Activated CD4-positive, alpha-beta T cell treated with anti-CD3 and anti-CD28 coated beads for 24 hours (primary cell): Measurements from ENCODE around the gene LCE6A.

Experiments used
- DNase-seq, 2 donors: peaks; one replicate each; pipeline ENCODE4 v3.0.0-alpha.2; 2020; ENCODE audit warnings: low read depth in 2 of 2

The LCE6A gene

GRCh38 chr1:152873495-152873894, 30.8 kb downstream of the LCE6A start:
- no peak for DNase-seq

- DNase-seq, result no peak
These were observed 34.2 kb downstream of the LCE6A start for GRCh38 chr1:152876827-152877226.

DNA sequence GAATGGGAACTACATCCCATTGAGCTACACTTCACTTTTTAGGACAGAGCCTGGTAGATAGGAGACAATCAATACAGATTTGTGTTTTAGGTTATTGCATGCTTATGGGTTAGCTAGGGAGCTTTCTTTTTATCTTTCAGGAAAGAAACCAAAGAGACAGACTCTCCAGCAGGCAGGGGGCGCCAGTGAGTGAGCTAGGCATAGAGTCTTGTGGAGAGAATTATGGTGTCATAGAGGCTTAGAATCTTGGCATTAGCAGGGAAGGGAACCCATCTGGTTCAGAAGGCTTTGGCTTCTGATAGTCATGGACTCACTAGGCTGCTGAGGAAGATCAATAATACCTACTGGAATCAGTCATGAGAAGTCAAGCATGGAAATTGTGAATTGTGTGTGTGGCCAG, 35.4 kb downstream of the LCE6A start, which contains the start of gene SMCP:
Gene SMCP (plus strand): TSS at position 281 of the 400 bp plus-strand sequence. CDS start 6,101 bp downstream, outside the sequence.
- peak in 1 of 2 donors; percentile 14 for DNase-seq

- no peak for DNase-seq
These were observed 37.0 kb downstream of the LCE6A start for GRCh38 chr1:152879559-152880198.

DNA sequence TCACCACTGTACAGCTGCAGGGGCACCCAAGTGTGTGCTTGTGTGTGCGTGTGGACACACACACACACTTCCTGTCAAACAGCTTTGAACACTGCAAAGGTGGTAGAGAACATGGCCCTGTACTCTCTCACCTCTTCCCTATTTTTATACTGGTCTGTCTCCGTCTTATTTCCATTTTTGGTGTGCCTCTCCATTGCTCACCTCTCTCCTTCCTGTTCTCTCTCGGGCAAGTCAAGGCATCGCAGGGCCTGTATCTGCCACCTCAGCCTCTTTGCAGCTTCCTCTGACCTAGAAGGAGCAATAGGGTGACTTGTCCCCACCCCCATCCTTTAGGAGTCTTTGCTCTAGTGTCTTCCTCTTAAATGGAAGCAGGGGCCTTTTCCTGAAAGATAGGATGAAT, 37.7 kb downstream of the LCE6A start:
- no peak for DNase-seq

GRCh38 chr1:152880907-152881306, 38.3 kb downstream of the LCE6A start:
- no peak for DNase-seq

DNA sequence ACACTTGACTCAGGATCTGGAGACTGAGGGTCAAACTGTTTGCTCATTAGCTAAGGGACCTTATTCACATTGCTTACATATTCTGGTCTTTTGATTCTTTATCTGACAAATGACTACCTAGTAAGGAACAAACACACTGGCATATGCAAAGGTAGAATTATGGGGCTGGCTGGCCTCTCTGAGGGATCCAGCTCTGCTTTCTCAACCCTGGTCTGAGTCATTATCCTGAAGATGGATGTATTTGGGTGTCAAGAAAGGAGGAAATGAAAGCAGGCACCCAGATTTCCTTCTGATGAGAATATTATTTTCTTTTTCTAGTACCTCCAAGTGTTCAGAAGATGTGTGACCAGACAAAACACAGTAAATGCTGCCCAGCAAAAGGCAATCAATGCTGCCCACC, 41.4 kb downstream of the LCE6A start:
- DNase-seq, result no peak

GRCh38 chr1:152884506-152884905, 41.9 kb downstream of the LCE6A start:
- DNase-seq, result no peak

DNA sequence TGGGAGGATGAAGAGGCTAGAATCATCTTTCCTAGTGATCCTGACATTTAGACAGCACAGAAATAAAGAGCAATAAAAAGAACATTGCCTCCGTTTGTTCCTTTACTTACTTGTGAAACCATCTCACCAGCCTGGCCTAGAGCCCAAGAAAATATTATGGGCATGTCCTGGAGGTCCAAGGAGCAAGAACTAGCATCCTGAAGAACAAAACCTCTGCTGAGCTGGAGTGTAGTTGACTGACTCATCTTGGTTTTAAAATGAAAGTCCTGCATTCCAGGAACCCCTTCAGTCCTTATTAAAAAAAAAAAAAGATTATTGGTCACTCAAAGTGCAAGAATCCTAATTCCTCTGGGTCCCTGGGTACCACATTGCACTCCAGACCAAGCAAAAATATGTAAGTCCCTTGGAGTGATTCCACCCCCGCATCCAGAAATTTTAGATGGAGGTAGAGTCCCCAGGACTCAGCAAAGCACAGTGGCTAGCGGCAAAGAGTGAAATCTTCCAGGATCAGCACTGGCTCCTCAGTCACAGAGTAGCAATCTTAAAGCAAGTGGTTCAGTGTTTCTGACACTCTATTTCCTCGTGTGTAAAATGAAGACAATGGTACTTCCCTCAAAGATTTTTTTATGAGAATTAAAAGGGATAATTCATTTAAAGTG, 42.4 kb downstream of the LCE6A start:
- no peak for DNase-seq

- DNase-seq, result no peak
These were observed 43.4 kb downstream of the LCE6A start for GRCh38 chr1:152886085-152886484.

- no peak for DNase-seq
These were observed 44.2 kb downstream of the LCE6A start for GRCh38 chr1:152886758-152887409.

- DNase-seq, result no peak
These were observed 45.5 kb downstream of the LCE6A start for GRCh38 chr1:152888126-152888525.
